Prostate gland (tissue), 2 donors: ENCODE measurements around the gene ZSCAN30.

Experiments
- POLR2A ChIP-seq: fragments of 450-650 bp; IDR thresholded peaks from one replicate; pipeline ENCODE4 v1.6.1; 2016; ENCODE audit warnings: antibody characterized with exemption, mild to moderate bottlenecking
- TF ChIP-seq, protein P1 (sequence below), 4 experiments: fragments of 200-600 bp in 2 of 4; fragments of 450-650 bp in 2 of 4; sonication (generic) in 2 of 4; IDR thresholded peaks; 1 replicate in 3 of 4; 2 replicates in 1 of 4; pipeline ENCODE4 v1.5.1; 2016 to 2019; ENCODE audit warnings: antibody characterized with exemption in 4 of 4, mild to moderate bottlenecking in 2 of 4, moderate library complexity in 2 of 4

DNA sequence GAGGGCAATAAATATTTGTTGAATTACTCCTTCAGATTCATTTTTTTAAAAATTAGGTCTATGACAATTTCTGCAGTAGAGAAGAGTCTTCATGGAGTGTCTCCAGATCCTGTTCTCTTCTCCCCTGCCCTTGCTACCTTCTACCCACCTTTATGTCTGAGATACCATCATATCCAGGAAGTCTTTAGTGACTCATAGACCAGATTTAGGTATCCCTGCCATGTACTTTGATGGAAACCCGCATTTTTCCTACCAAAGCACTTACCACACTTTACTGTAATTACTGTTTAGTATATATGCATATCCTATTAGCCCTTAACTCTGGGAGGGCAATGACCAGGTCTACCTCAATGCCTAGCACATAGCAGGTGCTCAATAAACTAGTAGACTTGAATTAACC is 37.6 kb downstream of the ZSCAN30 start:
- TF ChIP-seq, protein P1, sequence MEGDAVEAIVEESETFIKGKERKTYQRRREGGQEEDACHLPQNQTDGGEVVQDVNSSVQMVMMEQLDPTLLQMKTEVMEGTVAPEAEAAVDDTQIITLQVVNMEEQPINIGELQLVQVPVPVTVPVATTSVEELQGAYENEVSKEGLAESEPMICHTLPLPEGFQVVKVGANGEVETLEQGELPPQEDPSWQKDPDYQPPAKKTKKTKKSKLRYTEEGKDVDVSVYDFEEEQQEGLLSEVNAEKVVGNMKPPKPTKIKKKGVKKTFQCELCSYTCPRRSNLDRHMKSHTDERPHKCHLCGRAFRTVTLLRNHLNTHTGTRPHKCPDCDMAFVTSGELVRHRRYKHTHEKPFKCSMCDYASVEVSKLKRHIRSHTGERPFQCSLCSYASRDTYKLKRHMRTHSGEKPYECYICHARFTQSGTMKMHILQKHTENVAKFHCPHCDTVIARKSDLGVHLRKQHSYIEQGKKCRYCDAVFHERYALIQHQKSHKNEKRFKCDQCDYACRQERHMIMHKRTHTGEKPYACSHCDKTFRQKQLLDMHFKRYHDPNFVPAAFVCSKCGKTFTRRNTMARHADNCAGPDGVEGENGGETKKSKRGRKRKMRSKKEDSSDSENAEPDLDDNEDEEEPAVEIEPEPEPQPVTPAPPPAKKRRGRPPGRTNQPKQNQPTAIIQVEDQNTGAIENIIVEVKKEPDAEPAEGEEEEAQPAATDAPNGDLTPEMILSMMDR (IDR thresholded peaks at IDR 0.05): no peak
- no peak for TF ChIP-seq POLR2A
